Hepatocyte (in vitro differentiated cells): ENCODE measurements around the gene KLHL1.

Source experiments
- CTCF ChIP-seq: fragments of 200-600 bp; sonication (generic); IDR thresholded peaks from 2 replicates; pipeline ENCODE4 v1.5.1; 2016; ENCODE audit warnings: antibody characterized with exemption, mild to moderate bottlenecking; ENCODE audit not compliant: poor library complexity
- EZH2 ChIP-seq: fragments of 200-600 bp; sonication (generic); IDR thresholded peaks from 2 replicates; pipeline ENCODE4 v1.6.1; 2016; ENCODE audit warnings: antibody characterized with exemption, mild to moderate bottlenecking, borderline replicate concordance
- EZH2phosphoT487 ChIP-seq: fragments of 200-600 bp; sonication (generic); IDR thresholded peaks from one replicate; pipeline ENCODE4 v1.6.1; 2018; ENCODE audit warnings: antibody characterized with exemption, mild to moderate bottlenecking, low read depth, moderate library complexity; ENCODE audit not compliant: unreplicated experiment, severe bottlenecking

DNA sequence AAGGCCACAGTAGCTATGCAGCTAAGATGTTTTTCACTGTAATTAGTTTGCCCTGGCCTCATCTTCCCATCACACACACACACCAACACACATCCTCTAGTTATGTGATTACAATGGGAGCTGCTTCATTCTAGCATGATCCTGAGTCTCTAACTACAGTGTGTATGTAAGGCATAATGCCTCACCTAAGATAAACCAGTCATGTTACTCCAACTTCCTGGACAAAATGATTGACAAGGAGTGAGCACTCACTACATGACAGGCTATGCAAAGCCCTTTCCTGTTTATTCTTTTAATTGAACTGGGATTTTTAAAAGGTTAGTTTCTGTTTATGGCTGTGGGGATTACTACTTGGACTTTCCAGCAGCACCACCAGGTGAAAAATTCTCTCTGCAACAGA is 401.4 kb downstream of the KLHL1 start:
- TF ChIP-seq CTCF (no peak), EZH2 (no peak), EZH2phosphoT487 (no peak)
